OCI-LY3 (cell line): ENCODE results near the gene CCR4.

Source experiments
- H2AFZ ChIP-seq: fragments of 200-600, 300-600 bp; shearing (Covaris generic); 2 replicates; pipeline ENCODE4 v1.6.0; 2014; ENCODE audit warnings: antibody characterized with exemption, low read depth, low read length
- H3K27ac ChIP-seq: fragments of 200-600, 300-600 bp; sonication (generic); 2 replicates; pipeline ENCODE4 v1.5.1; 2014; ENCODE audit warnings: mild to moderate bottlenecking, low read length, moderate library complexity, mixed read lengths
- H3K27me3 ChIP-seq: fragments of 200-600, 300-600 bp; sonication (generic); 2 replicates; pipeline ENCODE4 v1.6.1; 2014; ENCODE audit warnings: low read depth, low read length, mixed read lengths
- H3K36me3 ChIP-seq: fragments of 200-600, 300-600 bp; sonication (generic); replicated peaks from 2 replicates; pipeline ENCODE3; 2014; ENCODE audit warnings: low read depth, low read length, mixed read lengths
- H3K4me1 ChIP-seq: fragments of 300-600, 200-600 bp; sonication (generic); 2 replicates; pipeline ENCODE4 v1.6.1; 2014; ENCODE audit warnings: low read length, mixed read lengths
- H3K4me2 ChIP-seq: fragments of 200-600, 300-600 bp; sonication (generic); 2 replicates; pipeline ENCODE4 v1.6.1; 2014; ENCODE audit warnings: low read length, mixed read lengths
- H3K4me3 ChIP-seq: fragments of 300-600, 200-600 bp; sonication (generic); 2 replicates; pipeline ENCODE4 v1.5.1; 2014; ENCODE audit warnings: antibody characterized with exemption, mild to moderate bottlenecking, low read length, moderate library complexity
- H3K79me2 ChIP-seq: fragments of 300-600, 200-600 bp; shearing (Covaris generic); 2 replicates; pipeline ENCODE4 v1.6.1; 2014; ENCODE audit warnings: mild to moderate bottlenecking, low read length, mixed read lengths
- H3K9ac ChIP-seq: fragments of 300-600, 200-600 bp; shearing (Covaris generic); 2 replicates; pipeline ENCODE4 v1.6.0; 2014; ENCODE audit warnings: mild to moderate bottlenecking, low read length, moderate library complexity
- H3K9me3 ChIP-seq: fragments of 200-600, 300-600 bp; shearing (Covaris generic); 2 replicates; pipeline ENCODE4 v1.6.1; 2014; ENCODE audit warnings: low read length, mixed read lengths; ENCODE audit not compliant: insufficient read depth
- H4K20me1 ChIP-seq: fragments of 200-600, 300-600 bp; sonication (generic); 2 replicates; pipeline ENCODE4 v1.6.1; 2016; ENCODE audit warnings: low read length, mixed read lengths; ENCODE audit not compliant: insufficient read depth
- EZH2phosphoT487 ChIP-seq: fragments of 200-600 bp; shearing (Covaris generic); IDR thresholded peaks from 2 replicates; pipeline ENCODE4 v1.6.1; 2018; ENCODE audit warnings: antibody characterized with exemption, mixed run types, low read depth
- TF ChIP-seq, protein P1 (sequence below): fragments of 200-600, 300-600 bp; sonication (generic); IDR thresholded peaks from 2 replicates; pipeline ENCODE4 v1.5.1; 2014; ENCODE audit warnings: antibody characterized with exemption, low read length, low read depth

CCR4 gene

GRCh38 chr3:32948625-32949445, 2.6 kb upstream of the CCR4 start:
- Histone ChIP-seq H3K79me2 (no peaks in the 10 kb centered on the region), H3K4me3 (no peak overlapping the region), H3K27me3 (no peaks in the 10 kb centered on the region), H3K4me2 (no peak overlapping the region), H4K20me1 (no peaks in the 10 kb centered on the region), H3K36me3 (no peaks in the 10 kb centered on the region), H3K27ac (no peak overlapping the region), H3K9ac (no peak overlapping the region), H3K4me1 (peaks cover 51% of the 10 kb centered on the region), H3K9me3 (no peaks in the 10 kb centered on the region), H2AFZ (no peak overlapping the region)
- TF ChIP-seq EZH2phosphoT487, result no peak
- TF ChIP-seq, protein P1, sequence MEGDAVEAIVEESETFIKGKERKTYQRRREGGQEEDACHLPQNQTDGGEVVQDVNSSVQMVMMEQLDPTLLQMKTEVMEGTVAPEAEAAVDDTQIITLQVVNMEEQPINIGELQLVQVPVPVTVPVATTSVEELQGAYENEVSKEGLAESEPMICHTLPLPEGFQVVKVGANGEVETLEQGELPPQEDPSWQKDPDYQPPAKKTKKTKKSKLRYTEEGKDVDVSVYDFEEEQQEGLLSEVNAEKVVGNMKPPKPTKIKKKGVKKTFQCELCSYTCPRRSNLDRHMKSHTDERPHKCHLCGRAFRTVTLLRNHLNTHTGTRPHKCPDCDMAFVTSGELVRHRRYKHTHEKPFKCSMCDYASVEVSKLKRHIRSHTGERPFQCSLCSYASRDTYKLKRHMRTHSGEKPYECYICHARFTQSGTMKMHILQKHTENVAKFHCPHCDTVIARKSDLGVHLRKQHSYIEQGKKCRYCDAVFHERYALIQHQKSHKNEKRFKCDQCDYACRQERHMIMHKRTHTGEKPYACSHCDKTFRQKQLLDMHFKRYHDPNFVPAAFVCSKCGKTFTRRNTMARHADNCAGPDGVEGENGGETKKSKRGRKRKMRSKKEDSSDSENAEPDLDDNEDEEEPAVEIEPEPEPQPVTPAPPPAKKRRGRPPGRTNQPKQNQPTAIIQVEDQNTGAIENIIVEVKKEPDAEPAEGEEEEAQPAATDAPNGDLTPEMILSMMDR, result no peak

DNA sequence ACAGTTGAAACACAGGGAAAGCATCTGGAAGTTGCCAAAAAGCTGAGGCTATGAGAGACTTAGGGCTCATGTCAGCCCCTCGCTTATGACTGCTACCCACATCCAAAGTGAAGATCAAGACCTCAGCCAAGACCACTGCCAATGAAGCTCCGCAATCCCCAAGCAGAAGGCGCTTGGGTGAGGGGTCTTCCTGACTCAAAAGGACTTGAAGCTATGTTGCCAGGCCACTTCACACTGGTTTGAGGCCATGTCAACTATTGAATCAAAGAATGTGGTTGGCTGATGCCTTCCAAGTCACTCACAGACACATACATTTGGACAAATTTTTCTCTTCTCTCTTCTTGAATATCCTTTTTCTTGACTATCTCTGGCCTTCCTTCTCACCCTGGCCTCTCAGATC, 928 bp upstream of the CCR4 start:
- Histone ChIP-seq H3K4me2 (no peak overlapping the region), H4K20me1 (no peaks in the 10 kb centered on the region), H3K27me3 (no peaks in the 10 kb centered on the region), H3K36me3 (no peaks in the 10 kb centered on the region), H3K4me3 (no peak overlapping the region), H2AFZ (no peak overlapping the region), H3K79me2 (no peaks in the 10 kb centered on the region), H3K9ac (no peak overlapping the region), H3K9me3 (no peaks in the 10 kb centered on the region), H3K27ac (no peak overlapping the region), H3K4me1 (peaks cover 51% of the 10 kb centered on the region)
- TF ChIP-seq EZH2phosphoT487, result no peak
- TF ChIP-seq, protein P1, result no peak

GRCh38 chr3:32952369-32953077, 1.1 kb downstream of the CCR4 start:
- Histone ChIP-seq H3K9ac (peak overlapping the region; percentile 27; the same call in 1 of the 2 replicates), H3K4me3 (peak overlapping the region; percentile 22), H3K4me2 (peak overlapping the region; percentile 50), H3K27ac (peak overlapping the region; percentile 50), H3K79me2 (no peaks in the 10 kb centered on the region), H3K27me3 (no peaks in the 10 kb centered on the region), H3K9me3 (no peaks in the 10 kb centered on the region), H3K36me3 (no peaks in the 10 kb centered on the region), H3K4me1 (peaks cover 44% of the 10 kb centered on the region), H2AFZ (peak overlapping the region; percentile 51; the same call in 1 of the 2 replicates), H4K20me1 (no peaks in the 10 kb centered on the region)
- TF ChIP-seq, protein P1, result no peak
- TF ChIP-seq EZH2phosphoT487, result no peak

GRCh38 chr3:32954506-32954905, 3.1 kb downstream of the CCR4 start:
- Histone ChIP-seq H3K79me2 (no peaks in the 10 kb centered on the region), H3K4me2 (no peak overlapping the region), H3K4me3 (no peak overlapping the region), H3K36me3 (no peaks in the 10 kb centered on the region), H3K27me3 (no peaks in the 10 kb centered on the region), H2AFZ (no peak overlapping the region), H3K27ac (no peak overlapping the region), H3K9ac (no peak overlapping the region), H3K9me3 (no peaks in the 10 kb centered on the region), H3K4me1 (peaks cover 34% of the 10 kb centered on the region), H4K20me1 (no peaks in the 10 kb centered on the region)
- TF ChIP-seq EZH2phosphoT487, result no peak
- TF ChIP-seq, protein P1, result no peak
